H1 (cell line): Measurements from ENCODE around the gene TP73. TPM values are rescaled to one million over a fixed set of nuclear protein-coding genes. Genes with fewer than 3 reads are reported as not detected.

Experiments
- CEBPB ChIP-seq: IDR thresholded peaks from 2 replicates; pipeline ENCODE4 v1.6.1; 2012; ENCODE audit warnings: low read depth, low read length
- CREB1 ChIP-seq: IDR thresholded peaks from 2 replicates; pipeline ENCODE4 v1.6.1; 2012; ENCODE audit warnings: inconsistent platforms
- RFX5 ChIP-seq: IDR thresholded peaks from 2 replicates; pipeline ENCODE4 v1.6.1; 2011; ENCODE audit warnings: low read depth, low read length, improper control_type of control experiment, borderline replicate concordance
- polyA plus RNA-seq, 7 experiments: library from polyadenylated mRNA; depleted of rRNA in 3 of 7; stranded (reverse) in 5 of 7; unstranded in 2 of 7; fragments of >200 nt in 5 of 7; fragments of 200-250 nt in 2 of 7; gene quantifications; 1 replicate in 5 of 7; 2 replicates in 1 of 7; 4 replicates in 1 of 7; pipeline versions ENCODE4 v1.2.1 to v1.2.3, GENCODE V29; 2011 to 2013; ENCODE audit warnings: missing spikeins in 2 of 7, mixed read lengths in 2 of 7
- total RNA-seq: library from RNA; stranded (reverse); fragmentation: NEBNext Ultra II Directional; extraction: Animal tissue kit (Norgen Biotek cat#: 25700); gene quantifications from 2 replicates; pipeline ENCODE4 v1.2.1, GENCODE V29; 2021
- TF ChIP-seq, protein P1 (sequence below): IDR thresholded peaks from 2 replicates; pipeline ENCODE4 v1.6.1; 2011; ENCODE audit warnings: low read length, improper control_type of control experiment

Gene TP73
- total and polyA plus RNA-seq, 2 of the 8 experiments (the other 6 are each of a cell fraction or from before 2014, with no cell fraction given), result 2.6 to 3.1 TPM

DNA sequence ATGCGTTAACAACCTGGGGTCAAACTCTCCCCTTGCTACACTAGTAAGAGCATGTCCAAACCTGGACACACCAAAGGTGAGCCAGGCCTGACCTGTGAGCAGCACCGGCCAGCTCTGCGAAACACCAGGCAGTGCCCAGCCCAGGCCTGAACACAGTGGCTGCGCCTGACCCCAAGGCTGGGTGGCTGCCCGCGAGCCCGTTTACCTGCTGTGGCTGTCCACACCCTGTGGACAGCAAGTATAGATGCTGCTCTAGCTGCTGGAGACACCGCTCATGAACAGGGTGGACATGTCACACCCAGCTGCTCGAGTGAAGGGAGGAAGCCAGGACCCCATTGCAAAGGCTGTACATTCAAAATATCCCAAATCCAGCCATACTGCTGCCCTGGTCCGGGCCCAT lies 92.3 kb downstream of the TP73 start (continued):
- TF ChIP-seq CREB1 (no peak), CEBPB (no peak), RFX5 (no peak)
- TF ChIP-seq, protein P1, sequence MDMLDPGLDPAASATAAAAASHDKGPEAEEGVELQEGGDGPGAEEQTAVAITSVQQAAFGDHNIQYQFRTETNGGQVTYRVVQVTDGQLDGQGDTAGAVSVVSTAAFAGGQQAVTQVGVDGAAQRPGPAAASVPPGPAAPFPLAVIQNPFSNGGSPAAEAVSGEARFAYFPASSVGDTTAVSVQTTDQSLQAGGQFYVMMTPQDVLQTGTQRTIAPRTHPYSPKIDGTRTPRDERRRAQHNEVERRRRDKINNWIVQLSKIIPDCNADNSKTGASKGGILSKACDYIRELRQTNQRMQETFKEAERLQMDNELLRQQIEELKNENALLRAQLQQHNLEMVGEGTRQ, result no peak
